K562 (cell line): ENCODE data around the gene SYNPO2.

Source experiments
- CREB5 ChIP-seq: fragments of 250-450 bp; sonication (Bioruptor Pico); IDR thresholded peaks from 2 replicates; pipeline ENCODE4 v1.5.0; 2020; ENCODE audit warnings: mild to moderate bottlenecking
- CTCF ChIP-seq, 3 experiments: IDR thresholded peaks in 2 of 3; conservative IDR thresholded peaks in 1 of 3; 2 replicates each; pipeline ENCODE4 v1.5.1; 2011 to 2012; ENCODE audit warnings: low read length in 3 of 3, mild to moderate bottlenecking in 3 of 3, control low read depth in 2 of 3, improper control_type of control experiment in 1 of 3, inconsistent platforms in 1 of 3, low read depth in 1 of 3, mixed read lengths in 1 of 3, moderate library complexity in 1 of 3; ENCODE audit not compliant: insufficient read depth in 2 of 3
- PTBP1 ChIP-seq: fragments of 200-400 bp; formaldehyde crosslinking; IDR thresholded peaks from 2 replicates; pipeline ENCODE4 v1.6.1; 2017; ENCODE audit warnings: low read depth, low read length
- RCOR1 ChIP-seq, 2 experiments: IDR thresholded peaks; 2 replicates each; pipeline ENCODE4 v1.6.1; 2012; ENCODE audit warnings: low read depth in 2 of 2, low read length in 2 of 2, borderline replicate concordance in 1 of 2, improper control_type of control experiment in 1 of 2
- SETDB1 ChIP-seq: IDR thresholded peaks from one replicate; pipeline ENCODE4 v1.6.1; 2012; ENCODE audit warnings: low read length, control low read depth, inconsistent platforms
- TF ChIP-seq, protein P1 (sequence below), 2 experiments: IDR thresholded peaks; 2 replicates each; pipeline ENCODE4 v1.6.1; 2011; ENCODE audit warnings: borderline replicate concordance in 1 of 2, control low read depth in 1 of 2, low read depth in 1 of 2, low read length in 1 of 2, mild to moderate bottlenecking in 1 of 2, mixed read lengths in 1 of 2, moderate library complexity in 1 of 2; ENCODE audit not compliant: insufficient read depth in 1 of 2, insufficient read length in 1 of 2, poor library complexity in 1 of 2, severe bottlenecking in 1 of 2; ENCODE audit errors: extremely low read depth in 1 of 2

- TF ChIP-seq, protein P1, sequence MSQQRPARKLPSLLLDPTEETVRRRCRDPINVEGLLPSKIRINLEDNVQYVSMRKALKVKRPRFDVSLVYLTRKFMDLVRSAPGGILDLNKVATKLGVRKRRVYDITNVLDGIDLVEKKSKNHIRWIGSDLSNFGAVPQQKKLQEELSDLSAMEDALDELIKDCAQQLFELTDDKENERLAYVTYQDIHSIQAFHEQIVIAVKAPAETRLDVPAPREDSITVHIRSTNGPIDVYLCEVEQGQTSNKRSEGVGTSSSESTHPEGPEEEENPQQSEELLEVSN (IDR thresholded peaks at IDR 0.05; ENCODE audit: borderline replicate concordance in 1 of 2, extremely low read depth in 1 of 2, insufficient read depth in 1 of 2, insufficient read length in 1 of 2, low read depth in 1 of 2, low read length in 1 of 2, poor library complexity in 1 of 2, severe bottlenecking in 1 of 2) = no peak
- TF ChIP-seq SETDB1 (no peak), CTCF (IDR thresholded peaks at IDR 0.05 in 2 of 3, conservative IDR thresholded peaks at IDR 0.05 in 1 of 3; ENCODE audit: insufficient read depth in 2 of 3, low read depth in 1 of 3, low read length in 3 of 3) (no peak), PTBP1 (no peak), RCOR1 (IDR thresholded peaks at IDR 0.05; ENCODE audit: borderline replicate concordance in 1 of 2, low read depth in 2 of 2, low read length in 2 of 2) (no peak), CREB5 (CRISPR knock-in tag) (no peak)
Observed at GRCh38 chr4:119039160-119039559, 150.5 kb downstream of the SYNPO2 start.
